Measurements from ENCODE around the gene DGKG.

DNA sequence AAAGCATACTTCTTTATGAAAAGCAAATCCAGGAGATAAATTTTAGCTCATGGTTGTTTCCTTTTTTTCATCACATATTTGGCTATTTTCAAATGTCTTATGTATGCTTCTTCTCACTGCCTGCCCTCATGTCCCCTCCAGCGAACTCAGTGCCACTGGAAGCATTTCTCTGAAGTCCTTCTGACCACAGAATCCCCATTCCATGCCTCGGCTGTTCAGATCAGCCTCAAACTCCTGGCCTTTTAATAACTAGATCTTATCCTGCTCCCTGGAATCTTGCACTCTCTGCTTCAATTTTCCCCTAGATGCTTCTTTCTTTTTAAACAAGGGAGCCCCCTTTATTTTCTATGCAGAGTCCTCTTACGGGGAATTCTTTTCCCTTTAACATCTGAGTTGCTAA, 263.3 kb downstream of the DGKG start:
- TF ChIP-seq CTCF (IDR thresholded peaks at IDR 0.05) (no peak), POLR2A (IDR thresholded peaks at IDR 0.05) (no peak)

Data from Peyer's patch (tissue), 4 donors.